DOHH2 (cell line): Measurements from ENCODE around the gene MGAT5.

Source experiments
- H3F3A ChIP-seq: fragments of 200-600 bp; sonication (generic), shearing (Covaris generic); 2 replicates; pipeline ENCODE4 v1.6.0; 2016; ENCODE audit warnings: antibody characterized with exemption, mild to moderate bottlenecking; ENCODE audit not compliant: control insufficient read depth, insufficient read depth
- H3K27ac ChIP-seq: fragments of 200-600 bp; sonication (generic); 2 replicates; pipeline ENCODE4 v1.5.1; 2014; ENCODE audit warnings: low read depth, mild to moderate bottlenecking, low read length, moderate library complexity
- H3K27me3 ChIP-seq: fragments of 200-600 bp; sonication (generic); 2 replicates; pipeline ENCODE4 v1.6.1; 2014; ENCODE audit warnings: mild to moderate bottlenecking, low read length, mixed read lengths; ENCODE audit not compliant: control insufficient read depth
- H3K36me3 ChIP-seq: fragments of 200-600 bp; sonication (generic); 2 replicates; pipeline ENCODE4 v1.6.1; 2014; ENCODE audit warnings: mild to moderate bottlenecking, low read length, moderate library complexity, mixed read lengths; ENCODE audit not compliant: control insufficient read depth
- H3K4me1 ChIP-seq: fragments of 200-600 bp; sonication (generic); 2 replicates; pipeline ENCODE4 v1.6.1; 2014; ENCODE audit warnings: mild to moderate bottlenecking, low read length, mixed read lengths; ENCODE audit not compliant: control insufficient read depth
- H3K4me2 ChIP-seq: fragments of 200-600 bp; sonication (generic); 2 replicates; pipeline ENCODE4 v1.6.0; 2014; ENCODE audit warnings: mild to moderate bottlenecking, low read length, moderate library complexity
- H3K4me3 ChIP-seq: fragments of 200-600 bp; sonication (generic); 2 replicates; pipeline ENCODE4 v1.5.1; 2014; ENCODE audit warnings: mild to moderate bottlenecking, low read length, mixed read lengths
- H3K79me2 ChIP-seq: fragments of 200-600 bp; sonication (generic); 2 replicates; pipeline ENCODE4 v1.6.1; 2014; ENCODE audit warnings: mild to moderate bottlenecking, low read length, mixed read lengths; ENCODE audit not compliant: control insufficient read depth
- H3K9me2 ChIP-seq: fragments of 200-600 bp; sonication (generic); replicated peaks from 2 replicates; pipeline ENCODE4 v1.6.1; 2014; ENCODE audit warnings: mild to moderate bottlenecking, low read length, mixed read lengths; ENCODE audit not compliant: control insufficient read depth
- H3K9me3 ChIP-seq: fragments of 200-600 bp; sonication (generic); 2 replicates; pipeline ENCODE4 v1.6.1; 2014; ENCODE audit warnings: antibody characterized with exemption, low read length, mixed read lengths; ENCODE audit not compliant: control insufficient read depth, insufficient read depth
- H4K20me1 ChIP-seq: fragments of 200-600 bp; sonication (generic); 2 replicates; pipeline ENCODE4 v1.6.0; 2014; ENCODE audit warnings: low read depth, mild to moderate bottlenecking, antibody characterized with exemption, low read length, moderate library complexity; ENCODE audit not compliant: control insufficient read depth, insufficient read depth
- EZH2phosphoT487 ChIP-seq: fragments of 200-600 bp; sonication (generic); IDR thresholded peaks from 2 replicates; pipeline ENCODE4 v1.6.1; 2017; ENCODE audit warnings: borderline replicate concordance, mild to moderate bottlenecking, antibody characterized with exemption, low read length, moderate library complexity, mixed read lengths
- TF ChIP-seq, protein P1 (sequence below): fragments of 200-600 bp; sonication (generic); IDR thresholded peaks from one replicate; pipeline ENCODE4 v1.5.1; 2014; ENCODE audit warnings: antibody characterized with exemption, mild to moderate bottlenecking, low read depth, low read length; ENCODE audit not compliant: poor library complexity, severe bottlenecking

MGAT5 gene

DNA sequence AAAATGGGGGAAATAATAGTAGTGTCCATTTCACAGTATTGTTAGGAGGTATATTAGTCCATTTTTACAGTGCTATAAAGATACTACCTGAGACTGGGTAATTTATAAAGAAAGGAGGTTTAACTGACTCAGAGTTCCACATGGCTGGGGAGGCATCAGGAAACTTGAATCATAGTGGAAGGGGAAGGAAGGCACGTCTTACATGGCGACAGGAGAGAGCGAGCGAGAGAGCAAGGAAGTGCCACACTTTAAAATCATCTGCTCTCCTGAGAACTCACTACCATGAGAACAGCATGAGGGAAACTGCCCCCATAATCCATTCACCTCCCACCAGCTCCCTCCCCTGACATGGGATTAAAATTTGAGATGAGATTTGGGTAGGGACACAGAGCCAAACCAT is 23.4 kb downstream of the MGAT5 start:
- TF ChIP-seq EZH2phosphoT487: no peak
- TF ChIP-seq, protein P1, sequence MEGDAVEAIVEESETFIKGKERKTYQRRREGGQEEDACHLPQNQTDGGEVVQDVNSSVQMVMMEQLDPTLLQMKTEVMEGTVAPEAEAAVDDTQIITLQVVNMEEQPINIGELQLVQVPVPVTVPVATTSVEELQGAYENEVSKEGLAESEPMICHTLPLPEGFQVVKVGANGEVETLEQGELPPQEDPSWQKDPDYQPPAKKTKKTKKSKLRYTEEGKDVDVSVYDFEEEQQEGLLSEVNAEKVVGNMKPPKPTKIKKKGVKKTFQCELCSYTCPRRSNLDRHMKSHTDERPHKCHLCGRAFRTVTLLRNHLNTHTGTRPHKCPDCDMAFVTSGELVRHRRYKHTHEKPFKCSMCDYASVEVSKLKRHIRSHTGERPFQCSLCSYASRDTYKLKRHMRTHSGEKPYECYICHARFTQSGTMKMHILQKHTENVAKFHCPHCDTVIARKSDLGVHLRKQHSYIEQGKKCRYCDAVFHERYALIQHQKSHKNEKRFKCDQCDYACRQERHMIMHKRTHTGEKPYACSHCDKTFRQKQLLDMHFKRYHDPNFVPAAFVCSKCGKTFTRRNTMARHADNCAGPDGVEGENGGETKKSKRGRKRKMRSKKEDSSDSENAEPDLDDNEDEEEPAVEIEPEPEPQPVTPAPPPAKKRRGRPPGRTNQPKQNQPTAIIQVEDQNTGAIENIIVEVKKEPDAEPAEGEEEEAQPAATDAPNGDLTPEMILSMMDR: no peak
- peaks cover 91% of the 10 kb centered on the region for H3K79me2 ChIP-seq
- H3K36me3 ChIP-seq: peaks cover 57% of the 10 kb centered on the region
- H4K20me1 ChIP-seq: no peaks in the 10 kb centered on the region
- H3K27me3 ChIP-seq: 0 out of 2 replicates have a peak, but pooled peaks cover 3% of the 10 kb centered on the region
- H3K4me2 ChIP-seq: peak overlapping the region; percentile 70
- no peak overlapping the region for H3K27ac ChIP-seq
- H3K4me1 ChIP-seq: peaks cover 98% of the 10 kb centered on the region
- no peaks in the 10 kb centered on the region for H3K9me3 ChIP-seq
- H3F3A ChIP-seq: peaks cover 9% of the 10 kb centered on the region
- no peaks in the 10 kb centered on the region for H3K9me2 ChIP-seq
- H3K4me3 ChIP-seq: no peak overlapping the region

DNA sequence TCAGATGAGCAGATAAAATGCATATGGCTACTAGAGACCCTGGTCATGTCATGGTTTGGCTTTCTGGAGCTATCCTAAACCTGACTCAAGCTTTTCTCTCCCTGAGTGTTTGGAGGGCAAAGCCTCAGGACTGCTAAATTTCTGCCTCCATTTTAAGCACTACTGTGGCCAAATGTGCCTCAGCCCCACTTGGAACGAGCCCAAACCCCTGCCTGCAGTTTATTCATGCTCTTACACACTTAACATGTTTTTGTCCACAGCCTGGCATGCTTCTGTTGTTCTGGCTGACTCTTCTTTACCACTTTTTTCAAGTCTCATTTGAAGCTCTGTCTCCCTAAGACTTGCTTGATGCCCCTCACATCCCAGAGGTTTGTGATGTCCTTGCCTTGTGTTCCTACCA is 24.7 kb downstream of the MGAT5 start:
- no peak overlapping the region for H3K27ac ChIP-seq
- H3K79me2 ChIP-seq: peaks cover 90% of the 10 kb centered on the region
- H3K27me3 ChIP-seq: 0 out of 2 replicates have a peak, but pooled peaks cover 3% of the 10 kb centered on the region
- H3K4me2 ChIP-seq: peak overlapping the region; percentile 81
- TF ChIP-seq, protein P1: no peak
- TF ChIP-seq EZH2phosphoT487: no peak
- peak overlapping the region; percentile 55 for H3K4me3 ChIP-seq
- peaks cover 50% of the 10 kb centered on the region for H3K36me3 ChIP-seq
- peaks cover 9% of the 10 kb centered on the region for H3F3A ChIP-seq
- H3K4me1 ChIP-seq: peaks cover 98% of the 10 kb centered on the region
- H3K9me2 ChIP-seq: no peaks in the 10 kb centered on the region
- no peaks in the 10 kb centered on the region for H4K20me1 ChIP-seq
- no peaks in the 10 kb centered on the region for H3K9me3 ChIP-seq

DNA sequence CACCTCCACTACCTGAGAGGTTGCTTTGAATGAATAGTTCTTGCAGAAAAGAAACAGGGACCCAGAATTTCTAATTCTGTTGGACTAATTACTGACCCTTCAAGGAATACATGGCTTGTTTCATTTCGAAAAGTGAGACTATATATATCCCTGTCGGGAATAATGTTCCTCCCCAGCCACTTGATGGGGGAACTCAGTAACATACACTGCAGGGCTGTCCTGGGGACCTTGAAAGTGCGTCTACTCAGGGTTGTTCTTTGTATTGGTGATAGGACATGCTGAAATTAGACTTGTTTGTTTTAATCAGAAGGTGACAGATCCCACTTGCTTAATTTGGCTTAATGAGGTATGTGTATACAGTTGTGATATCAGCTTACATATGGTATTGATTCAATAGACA is 25.5 kb downstream of the MGAT5 start:
- H3K9me3 ChIP-seq: no peaks in the 10 kb centered on the region
- H3K9me2 ChIP-seq: no peaks in the 10 kb centered on the region
- no peaks in the 10 kb centered on the region for H4K20me1 ChIP-seq
- H3K4me3 ChIP-seq: peak overlapping the region; percentile 55
- H3K4me1 ChIP-seq: peaks cover 98% of the 10 kb centered on the region
- H3K36me3 ChIP-seq: peaks cover 43% of the 10 kb centered on the region
- H3F3A ChIP-seq: peaks cover 8% of the 10 kb centered on the region
- H3K4me2 ChIP-seq: peak overlapping the region; percentile 81
- no peak for TF ChIP-seq EZH2phosphoT487
- TF ChIP-seq, protein P1: no peak
- H3K79me2 ChIP-seq: peaks cover 89% of the 10 kb centered on the region
- H3K27me3 ChIP-seq: 0 out of 2 replicates have a peak, but pooled peaks cover 3% of the 10 kb centered on the region
- peak overlapping the region; percentile 48 for H3K27ac ChIP-seq
